Mesendoderm (in vitro differentiated cells): ENCODE measurements around the gene MYO1E.

Experiments used
- DNase-seq: peaks from one replicate; pipeline ENCODE4 v3.0.0; 2013
- H2AK5ac ChIP-seq: 2 replicates; pipeline ENCODE4 v1.6.1; 2013; ENCODE audit warnings: low read length, inconsistent platforms
- H2BK120ac ChIP-seq: 2 replicates; pipeline ENCODE4 v1.6.1; 2013; ENCODE audit warnings: low read depth, mild to moderate bottlenecking, low read length, moderate library complexity, mixed read lengths
- H2BK15ac ChIP-seq: replicated peaks from 2 replicates; pipeline ENCODE4 v1.6.1; 2013; ENCODE audit warnings: low read depth, mild to moderate bottlenecking, moderate library complexity
- H2BK5ac ChIP-seq: 2 replicates; pipeline ENCODE4 v1.6.1; 2013; ENCODE audit warnings: low read length, inconsistent platforms
- H3K18ac ChIP-seq: 2 replicates; pipeline ENCODE4 v1.6.1; 2013; ENCODE audit warnings: mild to moderate bottlenecking, low read length, mixed read lengths
- H3K23ac ChIP-seq: one replicate; pipeline ENCODE4 v1.6.1; 2013; ENCODE audit warnings: low read length
- H3K27ac ChIP-seq: 2 replicates; pipeline ENCODE4 v1.5.1; 2013; ENCODE audit warnings: low read depth, mild to moderate bottlenecking, inconsistent platforms, low read length, moderate library complexity
- H3K27me3 ChIP-seq: 2 replicates; pipeline ENCODE4 v1.6.1; 2013; ENCODE audit warnings: low read length, control low read depth, mild to moderate bottlenecking, inconsistent platforms; ENCODE audit not compliant: insufficient read depth, poor library complexity
- H3K36me3 ChIP-seq: 2 replicates; pipeline ENCODE4 v1.6.1; 2013; ENCODE audit warnings: low read length, inconsistent platforms; ENCODE audit not compliant: control insufficient read depth, insufficient read depth
- H3K4ac ChIP-seq: one replicate; pipeline ENCODE4 v1.6.1; 2013; ENCODE audit warnings: low read depth, mild to moderate bottlenecking, low read length, moderate library complexity
- H3K4me1 ChIP-seq: 2 replicates; pipeline ENCODE4 v1.6.1; 2013; ENCODE audit warnings: low read depth, low read length, inconsistent platforms; ENCODE audit not compliant: control insufficient read depth
- H3K4me2 ChIP-seq: 2 replicates; pipeline ENCODE4 v1.6.1; 2013; ENCODE audit warnings: low read length
- H3K4me3 ChIP-seq: 2 replicates; pipeline ENCODE4 v1.5.1; 2013; ENCODE audit warnings: mild to moderate bottlenecking, low read length
- H3K56ac ChIP-seq: one replicate; pipeline ENCODE4 v1.6.1; 2013; ENCODE audit warnings: low read length
- H3K79me1 ChIP-seq: 2 replicates; pipeline ENCODE4 v1.6.1; 2013; ENCODE audit warnings: low read length, inconsistent platforms
- H3K79me2 ChIP-seq: 2 replicates; pipeline ENCODE4 v1.6.1; 2013; ENCODE audit warnings: mild to moderate bottlenecking, low read length; ENCODE audit not compliant: control insufficient read depth, insufficient read depth
- H3K9ac ChIP-seq: 2 replicates; pipeline ENCODE4 v1.6.1; 2013; ENCODE audit warnings: low read length, inconsistent platforms
- H4K5ac ChIP-seq: one replicate; pipeline ENCODE4 v1.6.1; 2013; ENCODE audit warnings: low read length
- H4K8ac ChIP-seq: one replicate; pipeline ENCODE4 v1.6.1; 2013; ENCODE audit warnings: low read depth, mild to moderate bottlenecking, control low read depth, low read length, moderate library complexity
- WGBS: extraction: QIAGEN DNeasy Blood & Tissue Kit; methylation state at CpG from one replicate; pipeline ENCODE4 v1.1.7; 2013; ENCODE audit warnings: low lambda C conversion rate, missing lambda C conversion rate; ENCODE audit not compliant: insufficient coverage; ENCODE audit errors: extremely low coverage; 5-methylcytosine and 5-hydroxymethylcytosine counted together

MYO1E gene

DNA sequence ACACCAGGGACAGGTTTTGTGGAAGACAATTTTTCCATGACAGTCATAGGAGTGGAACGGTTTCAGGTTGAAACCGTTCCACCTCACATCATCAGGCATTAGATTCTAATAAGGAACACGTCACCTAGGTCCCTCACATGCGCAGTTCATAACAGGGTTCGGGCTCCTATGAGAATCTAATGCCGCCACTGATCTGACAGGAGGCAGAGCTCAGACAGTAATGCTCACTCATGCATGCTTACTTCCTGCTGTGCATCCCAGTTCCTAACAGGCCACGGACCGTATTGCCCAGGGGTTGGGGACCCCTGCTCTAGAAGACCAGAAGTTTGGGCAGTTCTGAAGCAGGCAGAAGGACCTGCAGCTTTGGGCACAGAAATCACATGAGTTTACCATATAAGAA lies 61.5 kb downstream of the MYO1E start:
- Histone ChIP-seq H3K4me1 (no peaks in the 10 kb centered on the region), H3K18ac (no peak overlapping the region), H2BK15ac (no peak overlapping the region), H3K4me2 (no peak overlapping the region), H3K79me2 (no peaks in the 10 kb centered on the region), H3K4ac (no peak overlapping the region), H4K5ac (no peak overlapping the region), H3K27me3 (no peaks in the 10 kb centered on the region), H3K36me3 (no peaks in the 10 kb centered on the region), H3K9ac (no peak overlapping the region), H3K79me1 (peaks cover 2% of the 10 kb centered on the region), H3K56ac (no peak overlapping the region), H2BK5ac (no peak overlapping the region), H2BK120ac (no peak overlapping the region), H3K23ac (no peak overlapping the region), H3K27ac (no peak overlapping the region), H3K4me3 (no peak overlapping the region), H2AK5ac (no peak overlapping the region), H4K8ac (no peak overlapping the region)
- WGBS, result no CpG with 5 or more reads among the region's 8 CpGs
- no peak for DNase-seq

GRCh38 chr15:59309405-59309804 lies 63.3 kb downstream of the MYO1E start:
- Histone ChIP-seq H3K27ac (no peak overlapping the region), H2AK5ac (no peak overlapping the region), H3K79me1 (peaks cover 2% of the 10 kb centered on the region), H3K9ac (no peak overlapping the region), H3K36me3 (no peaks in the 10 kb centered on the region), H3K4me2 (no peak overlapping the region), H2BK120ac (no peak overlapping the region), H3K4me1 (no peaks in the 10 kb centered on the region), H3K27me3 (no peaks in the 10 kb centered on the region), H4K5ac (no peak overlapping the region), H3K56ac (no peak overlapping the region), H3K4ac (no peak overlapping the region), H3K4me3 (no peak overlapping the region), H4K8ac (no peak overlapping the region), H2BK15ac (no peak overlapping the region), H3K79me2 (no peaks in the 10 kb centered on the region), H3K18ac (no peak overlapping the region), H3K23ac (no peak overlapping the region), H2BK5ac (no peak overlapping the region)
- no CpG with 5 or more reads among the region's 5 CpGs for WGBS
- no peak for DNase-seq

DNA sequence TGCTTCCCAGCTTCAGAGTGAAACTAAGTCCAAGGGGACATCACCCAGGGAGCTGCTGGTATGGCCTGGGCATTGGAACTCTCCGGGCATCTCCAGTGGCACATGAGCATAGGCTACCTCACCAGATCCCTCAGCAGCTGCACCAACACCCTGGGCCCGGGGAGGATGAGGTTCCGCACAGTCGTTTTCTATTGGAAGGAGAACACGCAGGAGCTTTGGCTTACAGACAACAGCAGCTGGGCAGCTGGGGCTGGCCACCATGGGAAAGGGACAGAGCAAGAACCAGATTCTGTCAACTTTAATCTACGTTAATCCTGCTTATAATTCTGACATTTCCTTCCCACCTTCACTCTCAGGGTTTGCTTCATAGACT lies 65.5 kb downstream of the MYO1E start:
- no peak overlapping the region for H2BK120ac ChIP-seq
- H3K9ac ChIP-seq, result no peak overlapping the region
- H3K27ac ChIP-seq, result no peak overlapping the region
- H3K36me3 ChIP-seq, result no peaks in the 10 kb centered on the region
- H3K27me3 ChIP-seq, result no peaks in the 10 kb centered on the region
- H4K8ac ChIP-seq, result no peak overlapping the region
- H3K56ac ChIP-seq, result no peak overlapping the region
- no peak overlapping the region for H3K4me3 ChIP-seq
- no peak overlapping the region for H3K4ac ChIP-seq
- H3K4me2 ChIP-seq, result no peak overlapping the region
- no peak overlapping the region for H2BK5ac ChIP-seq
- no peak overlapping the region for H3K23ac ChIP-seq
- H4K5ac ChIP-seq, result no peak overlapping the region
- no peak overlapping the region for H3K18ac ChIP-seq
- H3K79me1 ChIP-seq, result peaks cover 2% of the 10 kb centered on the region
- no peaks in the 10 kb centered on the region for H3K79me2 ChIP-seq
- no peak for DNase-seq
- no CpG with 5 or more reads among the region's 6 CpGs for WGBS
- H3K4me1 ChIP-seq, result peaks cover 2% of the 10 kb centered on the region
- no peak overlapping the region for H2AK5ac ChIP-seq
- no peak overlapping the region for H2BK15ac ChIP-seq

DNA sequence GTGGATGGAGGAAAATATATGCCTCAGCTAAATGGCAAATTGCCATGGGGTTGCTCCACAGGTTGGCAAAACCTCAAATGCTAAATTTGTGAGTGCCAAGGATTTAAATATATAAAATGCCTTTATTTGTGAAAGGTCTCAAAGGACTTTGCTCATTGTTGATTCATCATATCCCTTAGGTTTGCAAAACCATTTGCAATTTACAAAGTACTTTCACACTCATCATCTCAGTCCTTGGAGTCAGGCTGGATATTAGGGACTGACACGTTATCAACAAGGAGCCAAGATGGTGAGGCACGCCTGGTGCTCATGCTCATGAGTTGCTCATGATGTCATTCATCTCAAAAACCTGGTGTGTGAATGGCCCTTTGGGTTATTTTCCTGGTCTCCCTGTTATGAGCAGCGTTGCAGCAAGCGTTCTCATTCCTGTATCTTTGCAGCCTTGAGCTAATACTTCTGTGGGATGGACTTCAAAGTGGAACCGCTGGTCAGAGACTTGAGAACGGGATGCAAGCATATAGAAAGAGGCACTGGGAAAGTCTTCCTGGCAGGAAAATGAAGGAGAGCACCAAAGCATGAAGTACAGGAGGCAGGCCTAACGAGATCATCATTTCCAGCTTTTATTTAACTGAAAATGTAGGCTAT lies 66.0 kb downstream of the MYO1E start:
- Histone ChIP-seq H3K4ac (no peak overlapping the region), H3K56ac (no peak overlapping the region), H3K4me2 (no peak overlapping the region), H2BK120ac (no peak overlapping the region), H3K18ac (no peak overlapping the region), H3K23ac (no peak overlapping the region), H3K27ac (no peak overlapping the region), H3K4me1 (peaks cover 2% of the 10 kb centered on the region), H2AK5ac (no peak overlapping the region), H2BK15ac (no peak overlapping the region), H3K4me3 (no peak overlapping the region), H4K5ac (no peak overlapping the region), H3K36me3 (no peaks in the 10 kb centered on the region), H3K79me1 (peaks cover 2% of the 10 kb centered on the region), H3K27me3 (no peaks in the 10 kb centered on the region), H4K8ac (no peak overlapping the region), H3K9ac (no peak overlapping the region), H3K79me2 (no peaks in the 10 kb centered on the region), H2BK5ac (no peak overlapping the region)
- no peak for DNase-seq
- WGBS, result no CpG with 5 or more reads among the region's 7 CpGs

GRCh38 chr15:59304807-59305206 lies 67.9 kb downstream of the MYO1E start:
- no peak for DNase-seq
- Histone ChIP-seq H3K4me1 (peaks cover 2% of the 10 kb centered on the region), H2BK120ac (no peak overlapping the region), H3K79me1 (no peaks in the 10 kb centered on the region), H4K5ac (no peak overlapping the region), H2BK5ac (no peak overlapping the region), H3K4ac (no peak overlapping the region), H3K27ac (no peak overlapping the region), H3K23ac (no peak overlapping the region), H3K36me3 (no peaks in the 10 kb centered on the region), H3K18ac (no peak overlapping the region), H3K79me2 (no peaks in the 10 kb centered on the region), H2BK15ac (no peak overlapping the region), H3K9ac (no peak overlapping the region), H4K8ac (no peak overlapping the region), H3K4me3 (no peak overlapping the region), H3K56ac (no peak overlapping the region), H3K27me3 (no peaks in the 10 kb centered on the region), H2AK5ac (no peak overlapping the region), H3K4me2 (no peak overlapping the region)
- WGBS, result no CpG with 5 or more reads among the region's 6 CpGs
